Measurements from ENCODE around the gene RNFT2.
"Not testable (repeated sequence)": the region's sequence is repeated elsewhere in the genome, so short reads cannot be mapped to it uniquely, and the experiment has no call there.

The RNFT2 gene

GRCh38 chr12:116806845-116807440, 68.8 kb downstream of the RNFT2 start:
- no peak for TF ChIP-seq CTCF (IDR thresholded peaks at IDR 0.05; ENCODE audit: extremely low read depth, missing control alignments)
- no peak for DNase-seq (ENCODE audit: low spot score)

GRCh38 chr12:116807546-116807945, 69.4 kb downstream of the RNFT2 start:
- no peak for DNase-seq (ENCODE audit: low spot score)
- TF ChIP-seq CTCF (IDR thresholded peaks at IDR 0.05; ENCODE audit: extremely low read depth, missing control alignments) = no peak

GRCh38 chr12:116808113-116809105, 70.3 kb downstream of the RNFT2 start:
- no peak for DNase-seq (ENCODE audit: low spot score)
- TF ChIP-seq CTCF (IDR thresholded peaks at IDR 0.05; ENCODE audit: extremely low read depth, missing control alignments) = no peak

GRCh38 chr12:116812238-116812637, 74.1 kb downstream of the RNFT2 start:
- DNase-seq (ENCODE audit: low spot score) = no peak
- TF ChIP-seq CTCF (IDR thresholded peaks at IDR 0.05; ENCODE audit: extremely low read depth, missing control alignments) = no peak

GRCh38 chr12:116813271-116814041, 75.3 kb downstream of the RNFT2 start:
- no peak for DNase-seq (ENCODE audit: low spot score)

GRCh38 chr12:116814766-116815165, 76.7 kb downstream of the RNFT2 start:
- DNase-seq (ENCODE audit: low spot score) = not testable (repeated sequence)

More at GRCh38 chr12:116813271-116814041, 75.3 kb downstream of the RNFT2 start:
- TF ChIP-seq CTCF (IDR thresholded peaks at IDR 0.05; ENCODE audit: extremely low read depth, missing control alignments) = no peak

- peak; percentile 30 for DNase-seq (ENCODE audit: low spot score)
- TF ChIP-seq CTCF (IDR thresholded peaks at IDR 0.05; ENCODE audit: extremely low read depth, missing control alignments) = no peak
Measured at GRCh38 chr12:116818341-116818856, 80.3 kb downstream of the RNFT2 start.
